ENCODE results near the gene TBC1D25. TPM values are rescaled to one million over a fixed set of nuclear protein-coding genes. Genes with fewer than 3 reads are reported as not detected.

TBC1D25 gene
- total and polyA plus RNA-seq, 2 of the 4 experiments (the other 2 are of a cell fraction): 11.3 to 15.9 TPM

- peaks cover 3% of the 10 kb centered on the region for H3K36me3 ChIP-seq (ENCODE audit: control insufficient read depth, insufficient read depth, low read length)
- BruUV-seq (replicated peaks): no TSS peak
- H3K9ac ChIP-seq (ENCODE audit: low read depth, low read length): no peak overlapping the region
- H3K79me1 ChIP-seq (ENCODE audit: low read depth in 1 of 2, low read length in 2 of 2): peaks cover 3 to 6% of the 10 kb centered on the region in 2 experiments; a peak in 3 of 4 replicates
- 0 out of 2 replicates have a peak, but pooled peaks cover 2% of the 10 kb centered on the region for H3K4me1 ChIP-seq (ENCODE audit: control insufficient read depth, insufficient read depth, low read length)
- H3K4me2 ChIP-seq (ENCODE audit: low read depth, low read length): no peak overlapping the region
- H3K27ac ChIP-seq (ENCODE audit: insufficient read depth, low read length): no peak overlapping the region
- TF ChIP-seq RAD21 (IDR thresholded peaks at IDR 0.05; ENCODE audit: low read length) (no peak), CHD1 (IDR thresholded peaks at IDR 0.05; ENCODE audit: low read depth, low read length) (no peak), RFX5 (IDR thresholded peaks at IDR 0.05; ENCODE audit: low read depth, low read length) (no peak), NFE2L2 (IDR thresholded peaks at IDR 0.05; ENCODE audit: low read depth, low read length) (no peak), CTCF (conservative IDR thresholded peaks at IDR 0.05; ENCODE audit: low read depth, low read length) (no peak), BHLHE40 (IDR thresholded peaks at IDR 0.05; ENCODE audit: low read depth, low read length) (no peak), RCOR1 (IDR thresholded peaks at IDR 0.05; ENCODE audit: insufficient replicate concordance, low read length) (no peak), MXI1 (IDR thresholded peaks at IDR 0.05; ENCODE audit: borderline replicate concordance, low read depth, low read length) (no peak), FOS (IDR thresholded peaks at IDR 0.05; ENCODE audit: low read depth, low read length) (no peak), SMC3 (IDR thresholded peaks at IDR 0.05; ENCODE audit: low read depth, low read length) (no peak), CEBPB (IDR thresholded peaks at IDR 0.05; ENCODE audit: low read depth, low read length) (no peak), POLR2A (IDR thresholded peaks at IDR 0.05; ENCODE audit: low read depth, low read length) (no peak), MAFK (IDR thresholded peaks at IDR 0.05; ENCODE audit: low read depth, low read length) (no peak), MAZ (IDR thresholded peaks at IDR 0.05; ENCODE audit: borderline replicate concordance, low read depth, low read length) (no peak)
- TF ChIP-seq, protein P1, sequence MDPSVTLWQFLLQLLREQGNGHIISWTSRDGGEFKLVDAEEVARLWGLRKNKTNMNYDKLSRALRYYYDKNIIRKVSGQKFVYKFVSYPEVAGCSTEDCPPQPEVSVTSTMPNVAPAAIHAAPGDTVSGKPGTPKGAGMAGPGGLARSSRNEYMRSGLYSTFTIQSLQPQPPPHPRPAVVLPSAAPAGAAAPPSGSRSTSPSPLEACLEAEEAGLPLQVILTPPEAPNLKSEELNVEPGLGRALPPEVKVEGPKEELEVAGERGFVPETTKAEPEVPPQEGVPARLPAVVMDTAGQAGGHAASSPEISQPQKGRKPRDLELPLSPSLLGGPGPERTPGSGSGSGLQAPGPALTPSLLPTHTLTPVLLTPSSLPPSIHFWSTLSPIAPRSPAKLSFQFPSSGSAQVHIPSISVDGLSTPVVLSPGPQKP (IDR thresholded peaks at IDR 0.05; ENCODE audit: borderline replicate concordance, low read depth, low read length): no peak
- TF ChIP-seq, protein P2, sequence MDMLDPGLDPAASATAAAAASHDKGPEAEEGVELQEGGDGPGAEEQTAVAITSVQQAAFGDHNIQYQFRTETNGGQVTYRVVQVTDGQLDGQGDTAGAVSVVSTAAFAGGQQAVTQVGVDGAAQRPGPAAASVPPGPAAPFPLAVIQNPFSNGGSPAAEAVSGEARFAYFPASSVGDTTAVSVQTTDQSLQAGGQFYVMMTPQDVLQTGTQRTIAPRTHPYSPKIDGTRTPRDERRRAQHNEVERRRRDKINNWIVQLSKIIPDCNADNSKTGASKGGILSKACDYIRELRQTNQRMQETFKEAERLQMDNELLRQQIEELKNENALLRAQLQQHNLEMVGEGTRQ (IDR thresholded peaks at IDR 0.05; ENCODE audit: low read depth, low read length): no peak
- no peak overlapping the region for H2BK20ac ChIP-seq (ENCODE audit: low read depth, low read length)
- DNase-seq (no peak), ATAC-seq (ENCODE audit: low read depth) (no peak)
- in situ Hi-C loops (cut with MboI; ENCODE audit: low sequenced_read_pairs) (no loop called here), dilution Hi-C loops (cut with HindIII; ENCODE audit: low sequenced_read_pairs, unreplicated experiment) (no loop called here), intact Hi-C loops (cut with micrococcal nuclease) (no loop called here)
- H3K9me1 ChIP-seq (ENCODE audit: insufficient read depth, low read length): 0 out of 2 replicates have a peak, but pooled peaks cover 3% of the 10 kb centered on the region
- no peak overlapping the region for H2AFZ ChIP-seq (replicated peaks; ENCODE audit: low read length, poor library complexity)
- H2BK15ac ChIP-seq (ENCODE audit: low read depth, low read length): no peak overlapping the region
- ChIA-PET POLR2A (ENCODE audit: unreplicated experiment) (no interaction called here), CTCF (no interaction called here)
- no peak overlapping the region for H4K91ac ChIP-seq (ENCODE audit: insufficient read depth, low read depth, low read length)
- no peak overlapping the region for H2BK5ac ChIP-seq (ENCODE audit: low read depth, low read length, poor library complexity, severe bottlenecking)
- no peaks in the 10 kb centered on the region; the same call in 1 of the 2 replicates for H3K9me3 ChIP-seq (ENCODE audit: control insufficient read depth, insufficient read depth, low read length)
- H2AK5ac ChIP-seq (ENCODE audit: low read depth, low read length): no peak overlapping the region
- no peaks in the 10 kb centered on the region for H3K27me3 ChIP-seq (ENCODE audit: control insufficient read depth, insufficient read depth, low read length)
- H2BK120ac ChIP-seq (ENCODE audit: low read depth, low read length): no peak overlapping the region
- H3K4ac ChIP-seq (ENCODE audit: low read depth, low read length): no peak overlapping the region
- no peak overlapping the region for H4K5ac ChIP-seq (ENCODE audit: low read depth, low read length)
- H4K20me1 ChIP-seq (ENCODE audit: insufficient read depth, low read length): no peaks in the 10 kb centered on the region
- H3K56ac ChIP-seq (ENCODE audit: extremely low read depth, insufficient read depth, low read length): no peak overlapping the region
- no CpG with 5 or more reads among the region's 2 CpGs for WGBS, 2 experiments (ENCODE audit: extremely low coverage in 2 of 2, insufficient read length in 1 of 2)
- H4K8ac ChIP-seq (ENCODE audit: low read depth in 2 of 2, low read length in 2 of 2): no peak overlapping the region
- no peak overlapping the region for H3K23ac ChIP-seq (ENCODE audit: low read depth, low read length)
- no peak overlapping the region for H3K14ac ChIP-seq (replicated peaks; ENCODE audit: low read depth, low read length)
- H2AK9ac ChIP-seq (replicated peaks; ENCODE audit: low read depth, low read length, poor library complexity): no peak overlapping the region
- no peak overlapping the region for H3K4me3 ChIP-seq (ENCODE audit: insufficient read depth, low read depth, low read length)
- no peak overlapping the region for H3K18ac ChIP-seq (ENCODE audit: low read depth, low read length)
These were observed 19.1 kb upstream of the TBC1D25 start for GRCh38 chrX:48520455-48520854.

All from IMR-90 (cell line).